GM23338 (cell line): ENCODE measurements around the gene SPATA45. TPM values are rescaled to one million over a fixed set of nuclear protein-coding genes. Genes with fewer than 3 reads are reported as not detected.
A peak's percentile ranks its signal among the peaks of the same experiment; 100 is the strongest.
"Not testable (repeated sequence)": the region's sequence is repeated elsewhere in the genome, so short reads cannot be mapped to it uniquely, and the experiment has no call there.

Experiments used
- ATAC-seq: fragments of 200-7000 bp; cut with Tn5 transposase; 3 replicates; pipeline ENCODE4 v1.9.1; 2020
- DNase-seq: peaks from one replicate; pipeline ENCODE4 v3.0.0-alpha.2; 2015; ENCODE audit warnings: low spot score
- H2AFZ ChIP-seq: fragments of 200-600 bp; sonication (generic); 2 replicates; pipeline ENCODE4 v1.8.0; 2016; ENCODE audit warnings: antibody characterized with exemption, mild to moderate bottlenecking, moderate library complexity
- H3F3A ChIP-seq: fragments of 200-600 bp; sonication (generic); replicated peaks from 2 replicates; pipeline ENCODE4 v1.8.0; 2017; ENCODE audit warnings: antibody characterized with exemption, mixed run types, low read depth
- H3K27ac ChIP-seq: fragments of 200-600 bp; sonication (generic); 2 replicates; pipeline ENCODE4 v1.6.1; 2016; ENCODE audit warnings: low read depth
- H3K27me3 ChIP-seq: fragments of 200-600 bp; sonication (generic); 2 replicates; pipeline ENCODE4 v1.8.0; 2016; ENCODE audit warnings: mild to moderate bottlenecking, mixed run types, moderate library complexity; ENCODE audit not compliant: insufficient read depth
- H3K36me3 ChIP-seq: fragments of 200-600 bp; sonication (generic); 2 replicates; pipeline ENCODE4 v1.8.0; 2016; ENCODE audit warnings: mild to moderate bottlenecking; ENCODE audit not compliant: insufficient read depth
- H3K4me1 ChIP-seq: fragments of 200-600 bp; sonication (generic); 2 replicates; pipeline ENCODE4 v1.8.0; 2016; ENCODE audit warnings: mild to moderate bottlenecking, moderate library complexity; ENCODE audit not compliant: insufficient read depth
- H3K4me2 ChIP-seq: fragments of 200-600 bp; sonication (generic); 2 replicates; pipeline ENCODE4 v1.7.1; 2017; ENCODE audit warnings: mixed run types
- H3K4me3 ChIP-seq: fragments of 200-600 bp; sonication (generic); 2 replicates; pipeline ENCODE4 v1.6.1; 2016; ENCODE audit warnings: mixed run types
- H3K79me2 ChIP-seq: fragments of 200-600 bp; sonication (generic); replicated peaks from 2 replicates; pipeline ENCODE4 v1.8.0; 2017; ENCODE audit warnings: mild to moderate bottlenecking; ENCODE audit not compliant: insufficient read depth
- H3K9me2 ChIP-seq: fragments of 200-600 bp; sonication (generic); 2 replicates; pipeline ENCODE4 v1.8.0; 2017; ENCODE audit not compliant: insufficient read depth
- H4K20me1 ChIP-seq: fragments of 200-600 bp; sonication (generic); replicated peaks from 2 replicates; pipeline ENCODE4 v1.8.0; 2017; ENCODE audit warnings: mild to moderate bottlenecking; ENCODE audit not compliant: insufficient read depth
- H3K27ac Mint-ChIP-seq: 2 replicates; pipeline ENCODE4 v1.8.0; 2020; ENCODE audit warnings: inconsistent platforms, mild to moderate bottlenecking, moderate library complexity, mixed read lengths
- H3K27me3 Mint-ChIP-seq: 3 replicates; pipeline ENCODE4 v1.8.0; 2022; ENCODE audit warnings: low read depth, mild to moderate bottlenecking, moderate library complexity, mixed read lengths, inconsistent platforms; ENCODE audit not compliant: insufficient read depth, poor library complexity
- H3K36me3 Mint-ChIP-seq: 3 replicates; pipeline ENCODE4 v1.8.0; 2021; ENCODE audit warnings: low read depth, mild to moderate bottlenecking, inconsistent platforms, moderate library complexity, mixed read lengths
- H3K4me1 Mint-ChIP-seq: 3 replicates; pipeline ENCODE4 v1.8.0; 2020; ENCODE audit warnings: mild to moderate bottlenecking, inconsistent platforms, mixed read lengths
- H3K4me3 Mint-ChIP-seq: 3 replicates; pipeline ENCODE4 v1.8.0; 2021; ENCODE audit warnings: moderate library complexity, mild to moderate bottlenecking, inconsistent platforms, mixed read lengths
- H3K9me3 Mint-ChIP-seq: 3 replicates; pipeline ENCODE4 v1.8.0; 2020; ENCODE audit warnings: moderate library complexity, mild to moderate bottlenecking, inconsistent platforms, mixed read lengths
- CREB1 ChIP-seq: fragments of 250-450 bp; sonication (Bioruptor Pico); IDR thresholded peaks from 2 replicates; pipeline ENCODE4 v1.5.0; 2020; ENCODE audit warnings: low read depth, mild to moderate bottlenecking, moderate library complexity
- ETS1 ChIP-seq: IDR thresholded peaks from 2 replicates; pipeline ENCODE4 v1.6.1; 2016; ENCODE audit warnings: antibody characterized with exemption
- EZH2 ChIP-seq: fragments of 200-600 bp; sonication (generic); IDR thresholded peaks from one replicate; pipeline ENCODE4 v1.8.0; 2017; ENCODE audit warnings: antibody characterized with exemption, mild to moderate bottlenecking, low read depth; ENCODE audit not compliant: unreplicated experiment
- EZH2phosphoT487 ChIP-seq: fragments of 200-600 bp; sonication (generic); IDR thresholded peaks from one replicate; pipeline ENCODE4 v1.8.1; 2018; ENCODE audit warnings: antibody characterized with exemption; ENCODE audit not compliant: unreplicated experiment
- JUNB ChIP-seq: IDR thresholded peaks from one replicate; pipeline ENCODE4 v1.6.1; 2016; ENCODE audit warnings: antibody characterized with exemption; ENCODE audit not compliant: unreplicated experiment
- NANOG ChIP-seq: IDR thresholded peaks from 2 replicates; pipeline ENCODE4 v1.6.1; 2016; ENCODE audit warnings: antibody characterized with exemption, borderline replicate concordance
- POLR2AphosphoS5 ChIP-seq: IDR thresholded peaks from 2 replicates; pipeline ENCODE4 v1.6.1; 2016; ENCODE audit warnings: antibody characterized with exemption, low read depth
- REST ChIP-seq: IDR thresholded peaks from one replicate; pipeline ENCODE4 v1.6.1; 2018; ENCODE audit warnings: antibody characterized with exemption; ENCODE audit not compliant: unreplicated experiment
- STAT1 ChIP-seq: IDR thresholded peaks from one replicate; pipeline ENCODE4 v1.6.1; 2016; ENCODE audit warnings: antibody characterized with exemption; ENCODE audit not compliant: unreplicated experiment
- polyA plus RNA-seq: library from polyadenylated mRNA; unstranded; fragments of >200 nt; fragmentation: Nextera tagmentation; extraction: Ambion mirVana; gene quantifications from 2 replicates; pipeline ENCODE4 v1.2.1, GENCODE V29; 2016
- total RNA-seq: library from RNA; depleted of rRNA; stranded (reverse); fragments of >200 nt; shearing (Covaris generic); gene quantifications from 2 replicates; pipeline ENCODE4 v1.2.3, GENCODE V29; 2014

SPATA45 gene
- total and polyA plus RNA-seq, 2 experiments from 2014 or later: not detected

- Histone ChIP-seq H3K4me1 (peaks cover 33% of the 10 kb centered on the region), H3K27me3 (no peaks in the 10 kb centered on the region), H3K9me2 (no peaks in the 10 kb centered on the region), H3F3A (peaks cover 31% of the 10 kb centered on the region; the same call in 1 of the 2 replicates), H3K79me2 (peaks cover 100% of the 10 kb centered on the region), H4K20me1 (peaks cover 53% of the 10 kb centered on the region), H2AFZ (no peak overlapping the region), H3K4me3 (no peak overlapping the region), H3K36me3 (peaks cover 77% of the 10 kb centered on the region), H3K4me2 (no peak overlapping the region), H3K27ac (no peak overlapping the region)
- H3K4me3 Mint-ChIP-seq: no peak overlapping the region
- TF ChIP-seq EZH2phosphoT487: no peak
- no peak for TF ChIP-seq NANOG
- no peak for TF ChIP-seq POLR2AphosphoS5
- no peak for TF ChIP-seq CREB1 (CRISPR knock-in tag)
- no peak for TF ChIP-seq REST
- TF ChIP-seq JUNB: no peak
- TF ChIP-seq EZH2: no peak
- no peak for TF ChIP-seq STAT1
- TF ChIP-seq ETS1: no peak
- peaks cover 15% of the 10 kb centered on the region for H3K4me1 Mint-ChIP-seq
- DNase-seq (no peak), ATAC-seq (no peak)
- H3K27me3 Mint-ChIP-seq: peaks cover 4% of the 10 kb centered on the region
- H3K36me3 Mint-ChIP-seq: peaks cover 72% of the 10 kb centered on the region
- H3K9me3 Mint-ChIP-seq: no peaks in the 10 kb centered on the region
- no peak overlapping the region for H3K27ac Mint-ChIP-seq
Observed at GRCh38 chr1:212867192-212867591, 19.7 kb upstream of the SPATA45 start.

GRCh38 chr1:212864201-212864600 lies 16.8 kb upstream of the SPATA45 start:
- no peaks in the 10 kb centered on the region for H3K27me3 ChIP-seq
- no peak for DNase-seq
- H4K20me1 ChIP-seq: peaks cover 70% of the 10 kb centered on the region
- H3K36me3 Mint-ChIP-seq: peaks cover 42% of the 10 kb centered on the region
- TF ChIP-seq POLR2AphosphoS5 (0 out of 2 replicates have a peak, but pooled peaks have one; percentile 20), JUNB (no peak)
- H3K4me3 ChIP-seq: peak overlapping the region; percentile 86
- peak overlapping the region; percentile 57; the same call in 1 of the 2 replicates for H3K27ac ChIP-seq
- peaks cover 15% of the 10 kb centered on the region for H3K4me1 Mint-ChIP-seq
- H3K4me3 Mint-ChIP-seq: peak overlapping the region; percentile 28; the same call in 2 of the 3 replicates
- H3K9me2 ChIP-seq: no peaks in the 10 kb centered on the region
- no peak overlapping the region for H3K27ac Mint-ChIP-seq
- no peak for ATAC-seq
- no peaks in the 10 kb centered on the region; the same call in 2 of the 3 replicates for H3K9me3 Mint-ChIP-seq
- peaks cover 27% of the 10 kb centered on the region; the same call in 1 of the 2 replicates for H3F3A ChIP-seq
- H3K4me1 ChIP-seq: peaks cover 33% of the 10 kb centered on the region
- H2AFZ ChIP-seq: no peak overlapping the region
- peaks cover 75% of the 10 kb centered on the region for H3K36me3 ChIP-seq
- H3K27me3 Mint-ChIP-seq: peaks cover 4% of the 10 kb centered on the region
- peaks cover 100% of the 10 kb centered on the region for H3K79me2 ChIP-seq
- peak overlapping the region; percentile 92 for H3K4me2 ChIP-seq

- not testable (repeated sequence) for ATAC-seq, H3K27ac Mint-ChIP-seq, H3K9me3 Mint-ChIP-seq, H2AFZ ChIP-seq, H3K27ac ChIP-seq, H3K27me3 Mint-ChIP-seq, DNase-seq, H3K27me3 ChIP-seq, H3K9me2 ChIP-seq
- Histone ChIP-seq H3K79me2 (peaks cover 100% of the 10 kb centered on the region), H3K4me2 (peak overlapping the region; percentile 92), H3K4me3 (peak overlapping the region; percentile 86), H4K20me1 (peaks cover 76% of the 10 kb centered on the region), H3K4me1 (peaks cover 33% of the 10 kb centered on the region), H3F3A (peaks cover 25% of the 10 kb centered on the region; the same call in 1 of the 2 replicates), H3K36me3 (peaks cover 66% of the 10 kb centered on the region)
- H3K4me3 Mint-ChIP-seq: peak overlapping the region; percentile 28; the same call in 2 of the 3 replicates
- H3K4me1 Mint-ChIP-seq: peaks cover 15% of the 10 kb centered on the region
- peaks cover 34% of the 10 kb centered on the region for H3K36me3 Mint-ChIP-seq
Observed at GRCh38 chr1:212863345-212863744, 15.9 kb upstream of the SPATA45 start.
